T-cell (primary cell): ENCODE results near the gene E2F4. TPM values are rescaled to one million over a fixed set of nuclear protein-coding genes. Genes with fewer than 3 reads are reported as not detected.

ENCODE experiments used
- ATAC-seq, 4 experiments: fragments of 200-7000 bp in 3 of 4; fragments of 150-1000 bp in 1 of 4; cut with Tn5 transposase; replicated peaks in 1 of 4; 1 replicate in 3 of 4; 2 replicates in 1 of 4; pipeline ENCODE4 v1.10.0; 2021; ENCODE audit warnings: moderate library complexity in 3 of 4, mild to moderate bottlenecking in 2 of 4, moderate number of reproducible peaks in 1 of 4
- CTCF ChIA-PET, 2 donors: fragments of 300-600 bp; sonication (Branson Sonifier 250); formaldehyde crosslinking; loops; one replicate each; lab custom pipeline; 2022; ENCODE audit warnings: antibody characterized with exemption in 2 of 2; lab: Charles Lee
- POLR2A ChIA-PET, 2 donors: fragments of 300-600 bp; sonication (Branson Sonifier 250); formaldehyde crosslinking; loops; one replicate each; lab custom pipeline; 2022; ENCODE audit warnings: antibody characterized with exemption in 2 of 2; lab: Charles Lee
- DNase-seq, 35 experiments: peaks; one replicate each; pipeline versions ENCODE4 v3.0.0 to v3.0.0-alpha.2; 2013 to 2023
- H3K27ac ChIP-seq: one replicate; pipeline ENCODE4 v1.5.1; 2013; ENCODE audit warnings: low read length
- H3K27me3 ChIP-seq, 2 experiments: replicated peaks in 1 of 2; 1 replicate in 1 of 2; 2 replicates in 1 of 2; pipeline versions ENCODE4 v1.6.1 to v1.7.0; 2013; ENCODE audit warnings: low read length in 1 of 2, mixed read lengths in 1 of 2; ENCODE audit not compliant: control insufficient read depth in 2 of 2, insufficient read depth in 2 of 2; ENCODE audit errors: extremely low read depth in 1 of 2
- H3K36me3 ChIP-seq, 2 donors: 1 replicate in 1 of 2; 2 replicates in 1 of 2; pipeline versions ENCODE4 v1.6.1 to v1.7.0; 2013; ENCODE audit warnings: low read length in 1 of 2; ENCODE audit not compliant: control insufficient read depth in 2 of 2, insufficient read depth in 1 of 2; ENCODE audit errors: extremely low read depth in 1 of 2
- H3K4me1 ChIP-seq, 2 experiments: 1 replicate in 1 of 2; 2 replicates in 1 of 2; pipeline versions ENCODE4 v1.6.1 to v1.7.0; 2013; ENCODE audit warnings: low read length in 2 of 2, mixed read lengths in 1 of 2; ENCODE audit not compliant: insufficient read depth in 2 of 2, control insufficient read depth in 1 of 2; ENCODE audit errors: extremely low read depth in 1 of 2
- H3K4me3 ChIP-seq, 2 donors: 1 replicate in 1 of 2; 2 replicates in 1 of 2; pipeline versions ENCODE4 v1.5.1 to v1.7.0; 2013; ENCODE audit warnings: mild to moderate bottlenecking in 2 of 2, low read length in 1 of 2, moderate library complexity in 1 of 2; ENCODE audit not compliant: control insufficient read depth in 1 of 2; ENCODE audit errors: extremely low read depth in 1 of 2
- H3K9me3 ChIP-seq: 2 replicates; pipeline ENCODE4 v1.7.0; 2013
- H3K27ac Mint-ChIP-seq, 2 donors: one replicate each; pipeline ENCODE4 v1.8.0; 2020 to 2021; ENCODE audit warnings: mild to moderate bottlenecking in 2 of 2, mixed read lengths in 2 of 2
- H3K27me3 Mint-ChIP-seq, 2 donors: one replicate each; pipeline ENCODE4 v1.8.0; 2021 to 2022; ENCODE audit warnings: mixed read lengths in 2 of 2
- H3K36me3 Mint-ChIP-seq: one replicate; pipeline ENCODE4 v1.8.0; 2021; ENCODE audit warnings: mixed read lengths
- H3K4me1 Mint-ChIP-seq, 3 donors: one replicate each; pipeline ENCODE4 v1.8.0; 2020 to 2022; ENCODE audit warnings: mixed read lengths in 3 of 3, mild to moderate bottlenecking in 1 of 3
- H3K4me3 Mint-ChIP-seq, 3 donors: one replicate each; pipeline ENCODE4 v1.8.0; 2020 to 2022; ENCODE audit warnings: mild to moderate bottlenecking in 3 of 3, mixed read lengths in 3 of 3, moderate library complexity in 3 of 3
- H3K9me3 Mint-ChIP-seq, 3 donors: one replicate each; pipeline ENCODE4 v1.8.0; 2020 to 2022; ENCODE audit warnings: mixed read lengths in 3 of 3
- WGBS: methylation state at CpG from one replicate; pipeline ENCODE4 v1.1.5; 2013; ENCODE audit warnings: missing lambda C conversion rate; ENCODE audit not compliant: insufficient coverage; 5-methylcytosine and 5-hydroxymethylcytosine counted together
- total RNA-seq, 35 experiments: library from RNA in 6 of 35; stranded (reverse) in 6 of 35; fragments of 120-200 nt in 1 of 35; gene quantifications; one replicate each; pipeline versions ENCODE4 v1.2.1 to v1.2.4 and lab custom pipeline; 2013 to 2026

E2F4 gene
- total RNA-seq, 5 donors from 2014 or later (not counting 1 experiment from before 2014, with no cell fraction given), result 59.4 to 97.1 (median 83.1) TPM

DNA sequence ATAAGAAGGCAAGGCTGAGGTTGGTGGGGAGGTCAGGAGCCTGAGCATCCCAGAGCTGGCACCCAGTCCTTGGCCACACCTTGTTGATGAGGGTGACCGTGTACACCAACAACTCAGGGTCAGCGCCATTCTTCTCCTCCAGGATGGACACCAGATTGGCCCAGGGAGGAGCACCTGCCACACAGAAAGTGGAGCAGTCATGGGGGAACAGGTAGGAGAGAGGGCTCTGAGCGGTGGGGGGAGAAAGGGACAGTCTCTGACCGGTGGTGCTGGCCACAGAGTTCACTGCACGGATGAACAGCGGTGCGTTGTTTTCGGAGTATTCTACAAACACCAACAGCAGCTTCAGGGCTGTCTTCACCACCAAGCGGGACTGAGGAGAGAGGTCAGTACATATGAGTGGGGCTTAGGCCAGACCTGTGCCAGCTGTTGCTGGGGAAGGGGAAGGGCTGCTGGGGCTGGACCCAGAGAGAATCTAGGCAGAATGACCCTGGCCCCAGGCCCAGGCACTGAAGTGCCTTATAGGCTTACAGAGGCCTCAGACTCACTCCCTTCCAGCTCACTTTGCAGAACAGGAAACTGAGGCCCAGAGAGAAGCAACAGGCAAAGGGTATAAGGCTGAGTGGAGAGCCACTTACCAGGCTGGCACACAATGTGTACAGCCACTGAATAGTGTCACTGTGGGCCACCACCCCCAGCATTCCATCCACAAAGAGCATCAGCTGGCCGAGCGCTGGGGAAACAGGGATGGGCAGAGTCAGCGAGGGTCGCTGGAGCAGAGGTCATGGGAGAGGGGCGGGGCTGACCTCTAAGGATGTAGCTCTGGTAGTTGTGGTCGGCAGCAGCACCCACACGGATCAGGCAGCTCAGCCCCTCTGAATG, 45.7 kb downstream of the E2F4 start:
- Mint-ChIP-seq H3K36me3 (peaks cover 26% of the 10 kb centered on the region), H3K27ac (peak overlapping the region in 1 of 2 donors; percentile 55), H3K4me1 (peaks cover 0 to 21% (median 11%) of the 10 kb centered on the region in 3 donors), H3K9me3 (no peaks in the 10 kb centered on the region), H3K4me3 (no peak overlapping the region), H3K27me3 (no peaks in the 10 kb centered on the region)
- CTCF ChIA-PET, result interaction anchor here in 1 of 2 donors (0.6 kb wide), 1 partner anchor 208 kb away, joined by 3 read pairs; no protein-coding TSS in a partner anchor
- no peaks in the 10 kb centered on the region for H3K27me3 ChIP-seq
- no peak for ATAC-seq
- 100% methylated on average over 1 of the region's 16 CpGs for WGBS
- H3K4me1 ChIP-seq, result peaks cover 0 to 29% of the 10 kb centered on the region in 2 experiments
- H3K36me3 ChIP-seq, result peaks cover 31 to 50% of the 10 kb centered on the region in 2 donors
- DNase-seq, result no peak
- H3K9me3 ChIP-seq, result no peaks in the 10 kb centered on the region
- POLR2A ChIA-PET, result no interaction called here
- H3K27ac ChIP-seq, result no peak overlapping the region
- H3K4me3 ChIP-seq, result no peak overlapping the region

DNA sequence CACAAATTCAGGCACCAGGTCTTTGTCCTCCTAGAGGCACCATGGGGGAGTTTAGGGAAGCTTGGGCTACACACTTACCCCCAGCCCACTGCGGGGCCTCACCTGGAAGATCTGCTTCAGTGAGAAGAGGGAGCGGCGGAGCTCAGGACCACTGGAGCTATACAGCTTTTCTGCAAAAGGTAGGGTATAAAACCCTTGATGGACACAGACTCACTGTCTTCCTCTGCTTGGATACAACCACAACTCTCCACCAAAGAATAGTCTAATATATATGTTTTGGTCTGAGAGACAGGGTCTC, 46.3 kb downstream of the E2F4 start:
- Mint-ChIP-seq H3K9me3 (no peaks in the 10 kb centered on the region), H3K27ac (peak overlapping the region in 1 of 2 donors; percentile 37), H3K4me3 (no peak overlapping the region), H3K36me3 (peaks cover 26% of the 10 kb centered on the region), H3K4me1 (peaks cover 0 to 21% (median 12%) of the 10 kb centered on the region in 3 donors), H3K27me3 (no peaks in the 10 kb centered on the region)
- ATAC-seq, result no peak
- Histone ChIP-seq H3K9me3 (no peaks in the 10 kb centered on the region), H3K27me3 (no peaks in the 10 kb centered on the region), H3K27ac (no peak overlapping the region), H3K4me1 (peaks cover 0 to 29% of the 10 kb centered on the region in 2 experiments), H3K36me3 (peaks cover 31 to 49% of the 10 kb centered on the region in 2 donors), H3K4me3 (no peak overlapping the region)
- ChIA-PET CTCF (interaction anchor here in 1 of 2 donors (0.6 kb wide), 1 partner anchor 208 kb away, joined by 3 read pairs; no protein-coding TSS in a partner anchor), POLR2A (no interaction called here)
- DNase-seq, result no peak
- no CpG with 5 or more reads among the region's 3 CpGs for WGBS

DNA sequence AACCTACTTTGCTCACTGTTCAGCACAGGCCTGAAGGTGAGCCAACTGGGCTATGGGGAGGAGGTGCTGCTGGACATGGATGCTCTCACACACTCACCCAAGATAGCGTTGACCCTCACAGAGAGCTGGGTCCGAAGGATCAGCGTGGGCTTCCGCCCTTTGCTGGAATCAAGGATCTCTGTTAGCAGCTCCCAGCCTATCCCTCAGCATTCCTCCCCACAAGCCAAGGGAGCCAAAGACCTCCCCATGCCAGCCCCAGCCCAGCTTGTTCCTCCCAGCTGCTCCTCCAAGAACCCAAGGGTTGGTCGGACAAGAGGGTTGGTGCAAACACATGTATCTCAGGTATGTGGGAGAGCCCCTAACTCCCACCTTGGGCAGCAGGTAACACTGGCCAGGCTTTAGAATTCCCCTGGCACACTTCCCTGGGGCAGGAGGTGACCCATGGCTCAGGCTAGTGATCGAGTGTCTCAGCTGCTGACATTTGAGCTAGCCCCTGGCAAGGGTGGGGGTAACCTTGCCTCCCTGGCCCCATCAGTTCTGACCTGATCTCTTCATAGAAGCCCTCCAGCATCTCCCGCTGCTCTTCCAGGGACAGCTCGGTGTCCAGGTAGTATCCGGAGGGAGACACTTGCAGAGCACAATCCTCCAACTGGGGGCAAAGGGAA, 47.0 kb downstream of the E2F4 start:
- Histone ChIP-seq H3K9me3 (no peaks in the 10 kb centered on the region), H3K4me3 (no peak overlapping the region), H3K27me3 (no peaks in the 10 kb centered on the region), H3K27ac (no peak overlapping the region), H3K36me3 (peaks cover 31 to 43% of the 10 kb centered on the region in 2 donors), H3K4me1 (peaks cover 0 to 36% of the 10 kb centered on the region in 2 experiments)
- Mint-ChIP-seq H3K27ac (peak overlapping the region; percentile 22 to 37), H3K27me3 (no peaks in the 10 kb centered on the region), H3K9me3 (no peaks in the 10 kb centered on the region), H3K4me3 (no peak overlapping the region), H3K36me3 (peaks cover 23% of the 10 kb centered on the region), H3K4me1 (peaks cover 2 to 28% (median 16%) of the 10 kb centered on the region in 3 donors)
- 100% methylated on average over 5 of the region's 9 CpGs for WGBS
- ChIA-PET CTCF (interaction anchor here in 1 of 2 donors (1.1 kb wide), 1 partner anchor 41 kb away, joined by 4 read pairs; no protein-coding TSS in a partner anchor), POLR2A (no interaction called here)
- DNase-seq (no peak), ATAC-seq (no peak)

DNA sequence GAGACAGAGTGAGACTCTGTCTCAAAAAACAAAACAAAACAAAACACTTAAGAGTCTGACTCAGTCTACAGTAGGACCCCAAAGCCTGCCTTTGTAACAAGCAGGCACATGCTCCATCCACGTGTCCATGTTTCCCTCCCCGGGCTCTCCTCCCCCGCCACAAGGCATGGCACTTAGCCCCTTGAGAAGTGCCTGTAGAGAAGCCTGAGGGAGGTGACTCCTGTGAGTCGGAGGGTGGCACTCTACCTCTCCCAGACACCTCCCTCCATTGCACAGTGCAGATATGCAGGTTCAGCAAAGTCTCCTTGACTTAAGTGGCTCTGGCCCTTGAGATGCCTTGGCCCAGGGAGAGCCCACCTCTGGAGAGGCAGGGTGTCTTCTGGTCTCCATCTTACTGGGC, 48.6 kb downstream of the E2F4 start:
- Mint-ChIP-seq H3K36me3 (peaks cover 23% of the 10 kb centered on the region), H3K9me3 (no peaks in the 10 kb centered on the region), H3K4me1 (peaks cover 17 to 44% (median 32%) of the 10 kb centered on the region in 3 donors), H3K4me3 (no peak overlapping the region), H3K27me3 (no peaks in the 10 kb centered on the region), H3K27ac (peak overlapping the region; percentile 5 to 11)
- 100% methylated on average over 1 of the region's 4 CpGs for WGBS
- Histone ChIP-seq H3K9me3 (no peaks in the 10 kb centered on the region), H3K4me1 (peaks cover 4 to 43% of the 10 kb centered on the region in 2 experiments), H3K27me3 (no peaks in the 10 kb centered on the region), H3K36me3 (peaks cover 26 to 32% of the 10 kb centered on the region in 2 donors), H3K4me3 (no peak overlapping the region), H3K27ac (no peak overlapping the region)
- DNase-seq (no peak), ATAC-seq (no peak)
- POLR2A ChIA-PET, result no interaction called here
- CTCF ChIA-PET, result no interaction called here

DNA sequence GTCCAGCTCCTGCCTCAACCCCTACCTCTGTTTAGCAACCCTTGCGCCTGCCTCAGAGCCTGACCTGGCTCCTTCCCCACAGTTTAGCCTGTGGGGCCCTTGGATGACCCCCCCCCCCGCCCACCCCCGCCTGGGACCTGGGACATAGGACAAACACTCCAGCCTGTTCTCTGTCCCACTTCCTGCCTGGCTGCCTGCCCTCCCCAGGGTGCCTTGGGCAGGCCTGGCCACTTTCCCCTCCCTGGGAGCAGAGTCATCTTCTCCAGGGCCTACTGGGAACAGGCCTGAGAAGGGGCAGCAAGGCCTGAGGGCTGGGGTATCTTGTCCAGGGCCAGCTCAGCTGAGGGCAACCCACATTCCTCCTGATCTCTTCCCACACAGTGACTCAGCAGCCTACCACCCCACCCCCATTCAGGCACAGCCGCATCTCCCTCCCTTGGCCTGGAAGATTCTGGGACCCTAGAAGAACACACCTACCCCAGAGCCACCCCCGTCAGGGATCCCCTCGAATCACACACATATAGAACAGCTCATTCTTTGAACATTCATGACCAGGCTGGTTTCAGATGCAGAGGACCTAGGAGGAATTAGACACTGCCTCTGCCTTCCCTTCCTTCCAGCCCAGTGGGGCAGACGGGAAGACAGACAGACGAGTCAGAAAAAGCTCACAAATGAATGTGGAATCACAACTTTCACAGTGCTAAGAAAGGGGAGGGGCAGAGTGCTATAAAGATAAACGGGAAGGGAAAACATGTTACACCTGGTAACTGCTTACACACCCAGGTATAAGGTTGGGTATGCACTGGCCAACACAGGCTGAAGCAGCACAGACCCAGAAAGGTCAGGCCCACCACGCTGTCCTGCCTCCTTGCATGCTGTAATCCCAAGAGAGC, 49.3 kb downstream of the E2F4 start:
- CTCF ChIA-PET, result no interaction called here
- WGBS, result no CpG with 5 or more reads among the region's 10 CpGs
- peaks cover 8 to 44% of the 10 kb centered on the region in 2 experiments for H3K4me1 ChIP-seq
- H3K9me3 Mint-ChIP-seq, result no peaks in the 10 kb centered on the region
- POLR2A ChIA-PET, result no interaction called here
- DNase-seq (no peak), ATAC-seq (no peak)
- H3K4me1 Mint-ChIP-seq, result peaks cover 17 to 41% (median 32%) of the 10 kb centered on the region in 3 donors
- H3K36me3 ChIP-seq, result peaks cover 22 to 25% of the 10 kb centered on the region in 2 donors
- H3K27ac Mint-ChIP-seq, result peak overlapping the region; percentile 23 to 76
- no peak overlapping the region for H3K27ac ChIP-seq
- H3K4me3 ChIP-seq, result no peak overlapping the region
- H3K36me3 Mint-ChIP-seq, result peaks cover 19% of the 10 kb centered on the region
- H3K27me3 Mint-ChIP-seq, result no peaks in the 10 kb centered on the region
- no peaks in the 10 kb centered on the region for H3K27me3 ChIP-seq
- H3K4me3 Mint-ChIP-seq, result no peak overlapping the region
- H3K9me3 ChIP-seq, result no peaks in the 10 kb centered on the region
